ENCODE data around the gene ACKR2. TPM values are rescaled to one million over a fixed set of nuclear protein-coding genes. Genes with fewer than 3 reads are reported as not detected.

Gene ACKR2
- total and polyA plus RNA-seq, 2 experiments from 2014 or later = 0.35 TPM; not detected in 1

DNA sequence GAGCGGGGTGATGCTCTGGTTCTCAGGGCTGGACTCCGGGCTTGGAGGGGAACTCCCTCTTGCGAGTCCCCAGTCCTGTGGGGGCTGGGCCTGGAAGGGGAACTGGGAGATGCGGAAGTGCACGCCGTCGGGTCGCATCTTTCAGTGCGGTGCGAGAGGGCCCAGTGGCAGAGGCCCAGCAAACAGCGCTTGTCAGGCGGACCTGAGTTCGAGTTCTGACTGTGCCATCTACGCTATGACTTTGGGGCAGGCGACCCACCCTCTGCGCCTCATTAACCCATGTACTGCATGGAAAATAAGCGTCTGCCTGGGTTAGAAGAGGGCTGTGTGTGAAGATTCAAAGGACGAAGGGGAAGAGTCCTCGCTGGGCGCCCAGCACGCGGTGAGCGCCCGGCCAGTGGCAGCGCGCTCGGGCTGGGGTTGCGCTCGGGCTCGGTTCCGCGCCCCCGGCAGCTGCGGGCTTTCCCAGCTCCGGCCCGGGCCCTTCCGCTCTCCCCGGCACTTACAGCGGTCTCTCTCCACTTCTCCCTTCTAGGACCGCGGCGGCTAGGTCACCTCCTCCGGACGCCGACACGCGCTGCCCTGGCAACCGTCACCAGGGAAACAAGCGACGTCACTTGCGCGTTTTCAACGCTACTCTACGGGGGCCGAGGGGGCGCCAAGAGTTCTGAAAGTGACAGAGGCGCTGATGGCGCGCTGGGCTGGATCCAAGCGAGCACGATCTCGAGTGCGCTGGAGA lies 36.4 kb upstream of the ACKR2 start, which contains the start of gene CCDC13:
CCDC13 (minus strand) TSS at position 584 of the 739 bp plus-strand sequence. CDS start 14,908 bp downstream, outside the sequence.
- peak; percentile 98 for ATAC-seq
- Mint-ChIP-seq H3K4me1 (peaks cover 6% of the 10 kb centered on the region; the same call in 2 of the 3 replicates), H3K27ac (no peak within 1 kb of the TSS), H3K9me3 (peaks cover 22% of the 10 kb centered on the region), H3K4me3 (peak within 1 kb of the TSS; percentile 87), H3K36me3 (ENCODE audit: low read depth) (peaks cover 6% of the 10 kb centered on the region), H3K27me3 (ENCODE audit: insufficient read depth, low read depth, poor library complexity) (peaks cover 20% of the 10 kb centered on the region)
- H3F3A ChIP-seq (replicated peaks; ENCODE audit: low read depth) = peaks cover 2% of the 10 kb centered on the region; the same call in 1 of the 2 replicates
- DNase-seq (ENCODE audit: low spot score) = peak; percentile 98
- peak within 1 kb of the TSS; percentile 94 for H2AFZ ChIP-seq
- H3K4me1 ChIP-seq (ENCODE audit: insufficient read depth) = peaks cover 4% of the 10 kb centered on the region
- H3K9me2 ChIP-seq (ENCODE audit: insufficient read depth) = no peaks in the 10 kb centered on the region
- TF ChIP-seq POLR2AphosphoS5 (IDR thresholded peaks at IDR 0.05; ENCODE audit: low read depth) (peak; percentile 53; the same call in 1 of the 2 replicates), NANOG (IDR thresholded peaks at IDR 0.05; ENCODE audit: borderline replicate concordance) (no peak), JUNB (IDR thresholded peaks at IDR 0.05; ENCODE audit: unreplicated experiment) (no peak), CREB1 (CRISPR knock-in tag; IDR thresholded peaks at IDR 0.05; ENCODE audit: low read depth) (peak; percentile 94)
- TF ChIP-seq, protein P1, sequence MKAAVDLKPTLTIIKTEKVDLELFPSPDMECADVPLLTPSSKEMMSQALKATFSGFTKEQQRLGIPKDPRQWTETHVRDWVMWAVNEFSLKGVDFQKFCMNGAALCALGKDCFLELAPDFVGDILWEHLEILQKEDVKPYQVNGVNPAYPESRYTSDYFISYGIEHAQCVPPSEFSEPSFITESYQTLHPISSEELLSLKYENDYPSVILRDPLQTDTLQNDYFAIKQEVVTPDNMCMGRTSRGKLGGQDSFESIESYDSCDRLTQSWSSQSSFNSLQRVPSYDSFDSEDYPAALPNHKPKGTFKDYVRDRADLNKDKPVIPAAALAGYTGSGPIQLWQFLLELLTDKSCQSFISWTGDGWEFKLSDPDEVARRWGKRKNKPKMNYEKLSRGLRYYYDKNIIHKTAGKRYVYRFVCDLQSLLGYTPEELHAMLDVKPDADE (IDR thresholded peaks at IDR 0.05) = 0 out of 2 replicates have a peak, but pooled peaks have one; percentile 4
- no peaks in the 10 kb centered on the region for H3K79me2 ChIP-seq (replicated peaks; ENCODE audit: insufficient read depth)
- peaks cover 11% of the 10 kb centered on the region for H3K27me3 ChIP-seq (ENCODE audit: insufficient read depth)
- H3K4me3 ChIP-seq = peak within 1 kb of the TSS; percentile 59
- no peaks in the 10 kb centered on the region for H3K36me3 ChIP-seq (ENCODE audit: insufficient read depth)
- H3K4me2 ChIP-seq = peak within 1 kb of the TSS; percentile 83
- 0 out of 2 replicates have a peak, but pooled peaks cover 3% of the 10 kb centered on the region for H4K20me1 ChIP-seq (replicated peaks; ENCODE audit: insufficient read depth)
- no peak within 1 kb of the TSS for H3K27ac ChIP-seq (ENCODE audit: low read depth)

DNA sequence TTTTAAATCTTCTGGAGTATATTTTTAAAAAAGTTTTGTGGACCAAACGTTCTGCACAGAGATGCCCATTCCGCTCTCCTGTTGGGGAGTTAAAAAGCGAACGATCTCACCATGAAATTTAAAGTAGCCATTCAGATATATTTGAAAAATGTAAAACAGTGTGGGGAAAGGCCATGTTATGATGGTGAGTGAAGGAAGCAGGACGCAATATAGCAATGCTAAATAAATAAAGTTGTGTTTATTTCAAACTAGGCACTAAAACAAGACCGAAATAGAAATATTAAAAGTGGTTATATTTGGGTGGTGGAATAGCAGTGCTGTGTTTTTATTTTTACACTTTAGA lies 35.9 kb upstream of the ACKR2 start:
- Mint-ChIP-seq H3K36me3 (ENCODE audit: low read depth) (peaks cover 6% of the 10 kb centered on the region), H3K27me3 (ENCODE audit: insufficient read depth, low read depth, poor library complexity) (peaks cover 20% of the 10 kb centered on the region), H3K27ac (no peak overlapping the region), H3K9me3 (peaks cover 17% of the 10 kb centered on the region), H3K4me3 (peak overlapping the region; percentile 87), H3K4me1 (peaks cover 6% of the 10 kb centered on the region; the same call in 2 of the 3 replicates)
- Histone ChIP-seq H3K79me2 (replicated peaks; ENCODE audit: insufficient read depth) (no peaks in the 10 kb centered on the region), H2AFZ (peak overlapping the region; percentile 38; the same call in 1 of the 2 replicates), H3K27ac (ENCODE audit: low read depth) (no peak overlapping the region), H3F3A (replicated peaks; ENCODE audit: low read depth) (peaks cover 2% of the 10 kb centered on the region; the same call in 1 of the 2 replicates), H4K20me1 (replicated peaks; ENCODE audit: insufficient read depth) (0 out of 2 replicates have a peak, but pooled peaks cover 3% of the 10 kb centered on the region), H3K9me2 (ENCODE audit: insufficient read depth) (no peaks in the 10 kb centered on the region), H3K27me3 (ENCODE audit: insufficient read depth) (peaks cover 11% of the 10 kb centered on the region), H3K4me3 (peak overlapping the region; percentile 59), H3K36me3 (ENCODE audit: insufficient read depth) (no peaks in the 10 kb centered on the region), H3K4me1 (ENCODE audit: insufficient read depth) (peaks cover 4% of the 10 kb centered on the region), H3K4me2 (peak overlapping the region; percentile 83)
- DNase-seq (ENCODE audit: low spot score) (no peak), ATAC-seq (no peak)
- no peak for TF ChIP-seq ZNF114 (CRISPR knock-in tag; IDR thresholded peaks at IDR 0.05)
- no peak for TF ChIP-seq ZNF462 (CRISPR knock-in tag; IDR thresholded peaks at IDR 0.05)
- TF ChIP-seq ZNF331 (CRISPR knock-in tag; IDR thresholded peaks at IDR 0.05; ENCODE audit: low read depth) = no peak
- no peak for TF ChIP-seq STAT1 (IDR thresholded peaks at IDR 0.05; ENCODE audit: unreplicated experiment)
- TF ChIP-seq JUNB (IDR thresholded peaks at IDR 0.05; ENCODE audit: unreplicated experiment) = no peak
- no peak for TF ChIP-seq CREB1 (CRISPR knock-in tag; IDR thresholded peaks at IDR 0.05; ENCODE audit: low read depth)
- TF ChIP-seq EZH2phosphoT487 (IDR thresholded peaks at IDR 0.05; ENCODE audit: unreplicated experiment) = no peak
- TF ChIP-seq POLR2AphosphoS5 (IDR thresholded peaks at IDR 0.05; ENCODE audit: low read depth) = no peak
- TF ChIP-seq, protein P1 (IDR thresholded peaks at IDR 0.05) = no peak
- TF ChIP-seq NANOG (IDR thresholded peaks at IDR 0.05; ENCODE audit: borderline replicate concordance) = no peak

All from GM23338 (cell line).